GM18858 (cell line): Measurements from ENCODE around the gene SH3BP5.

Source experiments
- ATAC-seq: cut with Tn5 transposase; IDR thresholded peaks from one replicate; pipeline ENCODE4 v1.9.1; 2021; ENCODE audit not compliant: unreplicated experiment

SH3BP5 gene

DNA sequence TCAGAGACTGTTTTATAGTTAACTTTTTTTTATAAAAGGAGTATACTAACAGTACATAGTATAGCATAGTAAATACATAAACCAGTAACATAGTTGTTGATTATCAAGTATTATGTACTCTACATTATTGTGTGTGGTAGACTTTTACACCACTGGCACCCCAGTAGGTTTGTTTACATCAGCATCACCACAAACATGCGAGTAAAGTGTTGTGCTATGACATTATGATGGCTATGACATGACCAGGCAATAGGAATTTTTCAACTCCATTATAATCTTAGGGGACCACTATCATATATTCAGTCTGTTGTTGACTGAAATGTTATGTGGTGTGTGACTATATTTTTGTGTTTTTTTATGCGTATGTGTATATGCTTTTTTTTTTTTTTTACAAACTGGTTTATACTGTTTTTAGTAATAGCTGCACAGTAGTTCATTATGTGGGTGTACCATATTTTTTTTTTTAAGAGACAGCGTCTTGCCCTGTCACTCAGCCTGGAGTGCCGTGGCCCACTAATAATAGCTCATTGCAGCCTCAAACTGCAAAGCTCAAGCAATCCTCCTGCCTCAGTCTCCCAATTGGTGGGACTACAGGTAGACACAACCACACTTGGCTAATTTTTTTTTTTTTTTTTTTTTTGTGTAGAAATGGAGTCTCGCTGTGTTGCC lies 124.4 kb downstream of the SH3BP5 start:
- ATAC-seq, result no peak

- ATAC-seq, result no peak
Observed at GRCh38 chr3:15206662-15207576, 125.5 kb downstream of the SH3BP5 start.

GRCh38 chr3:15205934-15206661 lies 126.3 kb downstream of the SH3BP5 start, which contains the start of gene CAPN7:
Gene CAPN7, plus strand, starts transcription at chr3:15206246. Its CDS starts 250 bp downstream, at chr3:15206496.
- peak; percentile 80 for ATAC-seq

- ATAC-seq, result no peak
Observed at GRCh38 chr3:15205482-15205933, 126.9 kb downstream of the SH3BP5 start.
